HepG2 (cell line): ENCODE results near the gene IL6ST. TPM values are rescaled to one million over a fixed set of nuclear protein-coding genes. Genes with fewer than 3 reads are reported as not detected.

Experiments
- AHR ChIP-seq: IDR thresholded peaks from 2 replicates; pipeline ENCODE4 v1.6.1; 2018; ENCODE audit warnings: missing genetic modification reagents, missing compliant biosample characterization
- ATF5 ChIP-seq: sonication (generic); formaldehyde crosslinking; IDR thresholded peaks from 2 replicates; pipeline ENCODE4 v1.4.0; 2020; ENCODE audit warnings: mild to moderate bottlenecking, low read depth, missing genetic modification reagents
- ATF7 ChIP-seq, 2 experiments: fragments of 450-650 bp in 1 of 2; sonication (generic) in 1 of 2; formaldehyde crosslinking in 1 of 2; IDR thresholded peaks; 2 replicates each; pipeline versions ENCODE4 v1.4.0 to v1.6.1; 2016 to 2020; ENCODE audit warnings: antibody characterized with exemption in 1 of 2, mild to moderate bottlenecking in 1 of 2, missing genetic modification reagents in 1 of 2
- CENPT ChIP-seq: sonication (generic); formaldehyde crosslinking; IDR thresholded peaks from 2 replicates; pipeline ENCODE4 v1.8.0; 2022; ENCODE audit warnings: low read depth, mild to moderate bottlenecking, moderate library complexity, missing genetic modification reagents
- CHD4 ChIP-seq: fragments of 200-600 bp; sonication (generic); IDR thresholded peaks from 2 replicates; pipeline ENCODE4 v1.7.0; 2017; ENCODE audit warnings: mild to moderate bottlenecking, low read length, borderline replicate concordance
- DMTF1 ChIP-seq: sonication (generic); formaldehyde crosslinking; IDR thresholded peaks from 2 replicates; pipeline ENCODE4 v1.4.0; 2020; ENCODE audit warnings: mild to moderate bottlenecking, missing genetic modification reagents
- EEA1 ChIP-seq: sonication (generic); formaldehyde crosslinking; IDR thresholded peaks from 2 replicates; pipeline ENCODE4 v1.5.1; 2020; ENCODE audit warnings: mild to moderate bottlenecking, missing genetic modification reagents, borderline replicate concordance
- GMEB1 ChIP-seq: sonication (generic); formaldehyde crosslinking; IDR thresholded peaks from 2 replicates; pipeline ENCODE4 v1.5.1; 2020; ENCODE audit warnings: missing genetic modification reagents, mild to moderate bottlenecking, borderline replicate concordance
- JUND ChIP-seq: sonication (generic); formaldehyde crosslinking; IDR thresholded peaks from 2 replicates; pipeline ENCODE4 v1.8.0; 2022; ENCODE audit warnings: mild to moderate bottlenecking, missing genetic modification reagents
- LCORL ChIP-seq, 2 experiments: fragments of 450-650 bp in 1 of 2; sonication (generic) in 1 of 2; formaldehyde crosslinking in 1 of 2; IDR thresholded peaks; 2 replicates each; pipeline versions ENCODE4 v1.5.0 to v1.6.1; 2017 to 2020; ENCODE audit warnings: antibody characterized with exemption in 1 of 2, missing genetic modification reagents in 1 of 2
- NBN ChIP-seq: fragments of 450-650 bp; conservative IDR thresholded peaks from 2 replicates; pipeline ENCODE4 v1.6.1; 2017
- NR2F6 ChIP-seq, 2 experiments: IDR thresholded peaks; 2 replicates each; pipeline ENCODE4 v1.6.1; 2016; ENCODE audit warnings: antibody characterized with exemption in 1 of 2, mild to moderate bottlenecking in 1 of 2
- RAD21 ChIP-seq: fragments of 450-650 bp; formaldehyde crosslinking; IDR thresholded peaks from 2 replicates; pipeline ENCODE4 v1.5.0; 2020; ENCODE audit warnings: mild to moderate bottlenecking
- SIX1 ChIP-seq: sonication (generic); formaldehyde crosslinking; IDR thresholded peaks from 2 replicates; pipeline ENCODE4 v1.4.0; 2020; ENCODE audit warnings: missing genetic modification reagents, borderline replicate concordance
- SIX4 ChIP-seq: sonication (generic); formaldehyde crosslinking; IDR thresholded peaks from 2 replicates; pipeline ENCODE4 v1.4.0; 2020; ENCODE audit warnings: missing genetic modification reagents
- TEAD2 ChIP-seq: sonication (generic); formaldehyde crosslinking; IDR thresholded peaks from 2 replicates; pipeline ENCODE4 v1.9.0; 2021; ENCODE audit warnings: missing genetic modification reagents
- TGIF2 ChIP-seq: IDR thresholded peaks from 2 replicates; pipeline ENCODE4 v1.6.1; 2016; ENCODE audit warnings: control low read depth, missing compliant biosample characterization
- XRCC5 ChIP-seq: fragments of 200-400 bp; formaldehyde crosslinking; optimal IDR thresholded peaks from 2 replicates; pipeline ENCODE3; 2017; ENCODE audit warnings: mild to moderate bottlenecking, low read length
- ZBTB7B ChIP-seq: sonication (generic); formaldehyde crosslinking; IDR thresholded peaks from 2 replicates; pipeline ENCODE4 v1.4.0; 2020; ENCODE audit warnings: missing genetic modification reagents
- ZC3H4 ChIP-seq: sonication (generic); formaldehyde crosslinking; IDR thresholded peaks from 2 replicates; pipeline ENCODE4 v1.4.0; 2020; ENCODE audit warnings: missing genetic modification reagents, borderline replicate concordance
- ZFYVE20 ChIP-seq: sonication (generic); formaldehyde crosslinking; IDR thresholded peaks from 2 replicates; pipeline ENCODE4 v1.8.0; 2023; ENCODE audit warnings: low read depth, mild to moderate bottlenecking, moderate library complexity, missing genetic modification reagents, borderline replicate concordance
- ZNF644 ChIP-seq: IDR thresholded peaks from 2 replicates; pipeline ENCODE4 v1.6.1; 2016; ENCODE audit warnings: low read depth
- ZNF720 ChIP-seq: sonication (generic); formaldehyde crosslinking; IDR thresholded peaks from 2 replicates; pipeline ENCODE4 v1.4.0; 2020; ENCODE audit warnings: missing genetic modification reagents
- ZNF891 ChIP-seq: sonication (generic); formaldehyde crosslinking; IDR thresholded peaks from 2 replicates; pipeline ENCODE4 v1.5.0; 2020; ENCODE audit warnings: mild to moderate bottlenecking, missing genetic modification reagents
- polyA plus RNA-seq, 8 experiments: library from polyadenylated mRNA; depleted of rRNA in 3 of 8; stranded (reverse) in 7 of 8; unstranded in 1 of 8; fragments of >200 nt; fragmentation: Illumina TruSeq in 4 of 8; extraction: Trizol in 4 of 8; gene quantifications; 2 replicates each; pipeline versions ENCODE4 v1.2.1 to v1.2.3, GENCODE V29; 2011 to 2016; ENCODE audit warnings: low read depth in 4 of 8, missing spikeins in 1 of 8, mixed read lengths in 1 of 8; ENCODE audit not compliant: insufficient read depth in 1 of 8
- total RNA-seq, 5 experiments: library from RNA; depleted of rRNA; stranded (reverse); fragments of >200 nt; fragmentation: Illumina TruSeq; extraction: Trizol; gene quantifications; 2 replicates each; pipeline ENCODE4 v1.2.3, GENCODE V29; 2016; ENCODE audit warnings: low read depth in 1 of 5
- TF ChIP-seq, protein P1 (sequence below): sonication (generic); formaldehyde crosslinking; IDR thresholded peaks from 2 replicates; pipeline ENCODE4 v1.5.0; 2020; ENCODE audit warnings: missing genetic modification reagents

The IL6ST gene
- total and polyA plus RNA-seq, 2 of the 13 experiments (the other 11 are each of a cell fraction or from before 2014, with no cell fraction given) = 66.6 to 166 TPM

- TF ChIP-seq ATF7 (IDR thresholded peaks at IDR 0.05) (no peak), ATF7 (CRISPR knock-in tag; IDR thresholded peaks at IDR 0.05) (no peak), ZBTB7B (CRISPR knock-in tag) (peak; percentile 74), NBN (no peak), EEA1 (CRISPR knock-in tag) (no peak), AHR (no peak), CHD4 (no peak), XRCC5 (no peak), ZNF720 (CRISPR knock-in tag) (no peak), NR2F6 (IDR thresholded peaks at IDR 0.05) (peak; percentile 56), NR2F6 (CRISPR knock-in tag; IDR thresholded peaks at IDR 0.05) (peak; percentile 72), ATF5 (CRISPR knock-in tag) (no peak), DMTF1 (CRISPR knock-in tag) (no peak), LCORL (IDR thresholded peaks at IDR 0.05) (no peak), LCORL (CRISPR knock-in tag; IDR thresholded peaks at IDR 0.05) (peak; percentile 52), GMEB1 (CRISPR knock-in tag) (peak; percentile 73), CENPT (CRISPR knock-in tag) (no peak), ZC3H4 (CRISPR knock-in tag) (no peak), ZNF891 (CRISPR knock-in tag) (peak; percentile 38; the same call in 1 of the 2 replicates), RAD21 (CRISPR knock-in tag) (no peak), JUND (peak; percentile 15; the same call in 1 of the 2 replicates), SIX4 (CRISPR knock-in tag) (0 out of 2 replicates have a peak, but pooled peaks have one; percentile 14), ZFYVE20 (no peak), TEAD2 (no peak), SIX1 (CRISPR knock-in tag) (no peak), ZNF644 (CRISPR knock-in tag) (no peak), TGIF2 (CRISPR knock-in tag) (no peak; the same call in 1 of the 2 replicates)
- TF ChIP-seq, protein P1, sequence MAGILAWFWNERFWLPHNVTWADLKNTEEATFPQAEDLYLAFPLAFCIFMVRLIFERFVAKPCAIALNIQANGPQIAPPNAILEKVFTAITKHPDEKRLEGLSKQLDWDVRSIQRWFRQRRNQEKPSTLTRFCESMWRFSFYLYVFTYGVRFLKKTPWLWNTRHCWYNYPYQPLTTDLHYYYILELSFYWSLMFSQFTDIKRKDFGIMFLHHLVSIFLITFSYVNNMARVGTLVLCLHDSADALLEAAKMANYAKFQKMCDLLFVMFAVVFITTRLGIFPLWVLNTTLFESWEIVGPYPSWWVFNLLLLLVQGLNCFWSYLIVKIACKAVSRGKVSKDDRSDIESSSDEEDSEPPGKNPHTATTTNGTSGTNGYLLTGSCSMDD (CRISPR knock-in tag) = no peak
These were observed 493 bp upstream of the IL6ST start (continued) for GRCh38 chr5:55994998-55995914.
